IMR-90 (cell line): ENCODE measurements around the gene LMTK2. TPM values are rescaled to one million over a fixed set of nuclear protein-coding genes. Genes with fewer than 3 reads are reported as not detected.

Source experiments
- ATAC-seq: fragments of 200-7000 bp; cut with Tn5 transposase; 2 replicates; pipeline ENCODE4 v1.9.1; 2020; ENCODE audit warnings: low read depth, mild to moderate bottlenecking, moderate library complexity
- BruUV-seq: library from RNA; stranded (reverse); fragments of 400-500 nt; replicated peaks from 2 replicates; lab custom pipeline; 2021; lab: Mats Ljungman, UMichigan
- CTCF ChIA-PET: fragments of 300-600 bp; formaldehyde crosslinking; extraction: SDS; loops from one replicate; lab custom pipeline; 2021; ENCODE audit warnings: antibody characterized with exemption; lab: Yijun Ruan, JAX
- POLR2A ChIA-PET: fragments of 300-600 bp; sonication (Branson Sonifier 250); formaldehyde crosslinking; loops from one replicate; lab custom pipeline; 2022; ENCODE audit warnings: antibody characterized with exemption; ENCODE audit not compliant: unreplicated experiment; lab: Charles Lee
- DNase-seq: peaks from one replicate; pipeline ENCODE4 v3.0.0; 2013
- H2AFZ ChIP-seq: replicated peaks from 2 replicates; pipeline ENCODE3; 2013; ENCODE audit warnings: low read length, mild to moderate bottlenecking; ENCODE audit not compliant: poor library complexity
- H2AK5ac ChIP-seq: 2 replicates; pipeline ENCODE4 v1.6.1; 2013; ENCODE audit warnings: low read depth, low read length, inconsistent platforms
- H2AK9ac ChIP-seq: replicated peaks from 2 replicates; pipeline ENCODE3; 2013; ENCODE audit warnings: mild to moderate bottlenecking, low read depth, low read length, moderate library complexity; ENCODE audit not compliant: poor library complexity
- H2BK120ac ChIP-seq: 2 replicates; pipeline ENCODE4 v1.6.1; 2013; ENCODE audit warnings: low read depth, low read length, inconsistent platforms
- H2BK15ac ChIP-seq: 3 replicates; pipeline ENCODE4 v1.6.1; 2013; ENCODE audit warnings: low read depth, low read length, inconsistent platforms
- H2BK20ac ChIP-seq: 2 replicates; pipeline ENCODE4 v1.6.1; 2013; ENCODE audit warnings: low read depth, mild to moderate bottlenecking, inconsistent platforms, low read length, moderate library complexity
- H2BK5ac ChIP-seq: 2 replicates; pipeline ENCODE4 v1.6.1; 2013; ENCODE audit warnings: mild to moderate bottlenecking, low read depth, low read length, inconsistent platforms; ENCODE audit not compliant: poor library complexity, severe bottlenecking
- H3K14ac ChIP-seq: replicated peaks from 2 replicates; pipeline ENCODE4 v1.6.1; 2013; ENCODE audit warnings: low read depth, low read length, inconsistent platforms
- H3K18ac ChIP-seq: 2 replicates; pipeline ENCODE4 v1.6.1; 2013; ENCODE audit warnings: low read depth, low read length, control low read depth
- H3K23ac ChIP-seq: 2 replicates; pipeline ENCODE4 v1.6.1; 2013; ENCODE audit warnings: low read depth, low read length, inconsistent platforms
- H3K27ac ChIP-seq: 2 replicates; pipeline ENCODE4 v1.5.1; 2013; ENCODE audit warnings: mild to moderate bottlenecking, control low read depth, low read length; ENCODE audit not compliant: insufficient read depth
- H3K27me3 ChIP-seq: 2 replicates; pipeline ENCODE4 v1.6.1; 2013; ENCODE audit warnings: low read length; ENCODE audit not compliant: control insufficient read depth, insufficient read depth
- H3K36me3 ChIP-seq: 2 replicates; pipeline ENCODE4 v1.6.1; 2013; ENCODE audit warnings: low read length, mixed read lengths; ENCODE audit not compliant: control insufficient read depth, insufficient read depth
- H3K4ac ChIP-seq: 2 replicates; pipeline ENCODE4 v1.6.1; 2013; ENCODE audit warnings: low read depth, low read length, inconsistent platforms
- H3K4me1 ChIP-seq: 2 replicates; pipeline ENCODE4 v1.6.1; 2013; ENCODE audit warnings: low read length, mixed read lengths; ENCODE audit not compliant: control insufficient read depth, insufficient read depth
- H3K4me2 ChIP-seq: 2 replicates; pipeline ENCODE4 v1.6.1; 2013; ENCODE audit warnings: low read depth, mild to moderate bottlenecking, control low read depth, low read length, moderate library complexity
- H3K4me3 ChIP-seq: 2 replicates; pipeline ENCODE4 v1.5.1; 2013; ENCODE audit warnings: low read depth, mild to moderate bottlenecking, control low read depth, low read length, moderate library complexity; ENCODE audit not compliant: insufficient read depth
- H3K56ac ChIP-seq: 2 replicates; pipeline ENCODE4 v1.6.1; 2013; ENCODE audit warnings: low read length, inconsistent platforms; ENCODE audit not compliant: insufficient read depth; ENCODE audit errors: extremely low read depth
- H3K79me1 ChIP-seq, 2 experiments: 2 replicates each; pipeline ENCODE4 v1.6.1; 2013; ENCODE audit warnings: low read length in 2 of 2, inconsistent platforms in 1 of 2, low read depth in 1 of 2
- H3K9ac ChIP-seq: 2 replicates; pipeline ENCODE4 v1.6.1; 2013; ENCODE audit warnings: low read depth, low read length, control low read depth
- H3K9me1 ChIP-seq: 2 replicates; pipeline ENCODE4 v1.6.1; 2013; ENCODE audit warnings: low read length, inconsistent platforms; ENCODE audit not compliant: insufficient read depth
- H3K9me3 ChIP-seq: 2 replicates; pipeline ENCODE4 v1.6.1; 2013; ENCODE audit warnings: low read length; ENCODE audit not compliant: control insufficient read depth, insufficient read depth
- H4K20me1 ChIP-seq: 2 replicates; pipeline ENCODE4 v1.6.1; 2013; ENCODE audit warnings: low read length, inconsistent platforms; ENCODE audit not compliant: insufficient read depth
- H4K5ac ChIP-seq: 2 replicates; pipeline ENCODE4 v1.6.1; 2013; ENCODE audit warnings: mild to moderate bottlenecking, low read depth, low read length, control low read depth
- H4K8ac ChIP-seq, 2 experiments: 2 replicates each; pipeline ENCODE4 v1.6.1; 2013; ENCODE audit warnings: low read depth in 2 of 2, low read length in 2 of 2, control low read depth in 1 of 2, inconsistent platforms in 1 of 2
- H4K91ac ChIP-seq: 2 replicates; pipeline ENCODE4 v1.6.1; 2013; ENCODE audit warnings: low read depth, low read length, inconsistent platforms; ENCODE audit not compliant: insufficient read depth
- FOS ChIP-seq: fragments of 150-350 bp; IDR thresholded peaks from 2 replicates; pipeline ENCODE4 v1.6.1; 2016; ENCODE audit warnings: low read depth, low read length
- MAFK ChIP-seq: IDR thresholded peaks from 2 replicates; pipeline ENCODE4 v1.6.1; 2012; ENCODE audit warnings: low read depth, low read length, improper control_type of control experiment
- RAD21 ChIP-seq: IDR thresholded peaks from 2 replicates; pipeline ENCODE4 v1.6.1; 2012; ENCODE audit warnings: low read length, improper control_type of control experiment
- WGBS, 2 experiments: methylation state at CpG; one replicate each; pipeline versions ENCODE4 v1.1.5 to v1.1.7; 2013; ENCODE audit warnings: missing lambda C conversion rate in 2 of 2; ENCODE audit not compliant: insufficient read length in 1 of 2; ENCODE audit errors: extremely low coverage in 2 of 2; 5-methylcytosine and 5-hydroxymethylcytosine counted together
- dilution Hi-C: fragments of 300-500 bp; cut with HindIII; formaldehyde crosslinking; loops from one replicate; pipeline ENCODE4 v1.14.3; 2018; ENCODE audit warnings: low sequenced_read_pairs; ENCODE audit not compliant: unreplicated experiment
- in situ Hi-C: fragments of 300-500 bp; cut with MboI; formaldehyde crosslinking; loops from 3 replicates; pipeline ENCODE4 v1.14.3; 2019; ENCODE audit warnings: low sequenced_read_pairs, inconsistent platforms, mixed read lengths
- intact Hi-C: fragments of 100-400 bp; cut with micrococcal nuclease; formaldehyde crosslinking; loops from 2 replicates; pipeline ENCODE4 v1.10.0; 2022
- polyA plus RNA-seq, 3 experiments: library from polyadenylated mRNA; depleted of rRNA; stranded (reverse); fragments of >200 nt; gene quantifications; 2 replicates each; pipeline ENCODE4 v1.2.3, GENCODE V29; 2012; ENCODE audit warnings: low replicate concordance in 1 of 3
- total RNA-seq: library from RNA; depleted of rRNA; stranded (reverse); fragments of >200 nt; gene quantifications from 2 replicates; pipeline ENCODE4 v1.2.3, GENCODE V29; 2012
- TF ChIP-seq, protein P1 (sequence below): conservative IDR thresholded peaks from 2 replicates; pipeline ENCODE4 v1.5.1; 2012; ENCODE audit warnings: mild to moderate bottlenecking, low read depth, low read length, improper control_type of control experiment
- TF ChIP-seq, protein P2 (sequence below): fragments of 150-350 bp; IDR thresholded peaks from 2 replicates; pipeline ENCODE4 v1.6.1; 2017; ENCODE audit warnings: mild to moderate bottlenecking, antibody characterized with exemption, low read length, low read depth

The LMTK2 gene
- total and polyA plus RNA-seq, 2 of the 4 experiments (the other 2 are of a cell fraction), result 4.4 to 5.0 TPM

DNA sequence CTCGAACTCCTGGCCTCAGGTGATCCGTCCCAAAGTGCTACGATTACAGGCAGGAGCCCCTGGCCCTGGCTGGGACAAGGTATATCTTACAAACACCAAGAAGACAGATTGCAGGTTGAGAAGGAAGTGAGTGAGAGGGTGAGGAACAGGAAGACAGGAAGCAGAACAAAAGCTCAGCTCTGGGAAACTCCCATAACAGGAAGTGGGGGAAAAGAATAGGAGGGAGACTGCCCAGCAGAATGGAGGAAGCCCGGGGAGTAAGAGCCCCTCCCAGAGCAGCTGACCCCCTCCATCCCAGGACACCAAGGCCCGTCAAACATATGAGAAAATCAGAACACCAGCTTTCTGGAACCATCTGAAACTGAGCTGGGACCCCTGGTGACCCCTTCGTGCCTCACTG is 142.4 kb downstream of the LMTK2 start:
- Histone ChIP-seq H3K4ac (no peak overlapping the region), H3K4me1 (peaks cover 8% of the 10 kb centered on the region), H3K36me3 (peaks cover 8% of the 10 kb centered on the region; the same call in 1 of the 2 replicates), H2BK120ac (no peak overlapping the region), H4K5ac (no peak overlapping the region), H2AK5ac (no peak overlapping the region), H3K9me1 (peaks cover 2% of the 10 kb centered on the region; the same call in 1 of the 2 replicates), H2BK20ac (no peak overlapping the region), H4K91ac (no peak overlapping the region), H4K20me1 (no peaks in the 10 kb centered on the region), H3K4me2 (no peak overlapping the region), H3K79me1 (peaks cover 26 to 39% of the 10 kb centered on the region in 2 experiments), H2BK15ac (no peak overlapping the region), H2BK5ac (no peak overlapping the region), H3K56ac (no peak overlapping the region), H3K4me3 (no peak overlapping the region), H3K9ac (no peak overlapping the region), H2AK9ac (peak overlapping the region; percentile 37), H3K18ac (no peak overlapping the region), H4K8ac (no peak overlapping the region), H3K23ac (no peak overlapping the region), H2AFZ (no peak overlapping the region), H3K27me3 (no peaks in the 10 kb centered on the region), H3K14ac (no peak overlapping the region), H3K27ac (no peak overlapping the region), H3K9me3 (no peaks in the 10 kb centered on the region)
- intact Hi-C loops, result no loop called here
- DNase-seq (no peak), ATAC-seq (no peak)
- dilution Hi-C loops, result no loop called here
- TF ChIP-seq MAFK, result no peak
- no peak for TF ChIP-seq RAD21
- TF ChIP-seq FOS, result no peak
- TF ChIP-seq, protein P1, sequence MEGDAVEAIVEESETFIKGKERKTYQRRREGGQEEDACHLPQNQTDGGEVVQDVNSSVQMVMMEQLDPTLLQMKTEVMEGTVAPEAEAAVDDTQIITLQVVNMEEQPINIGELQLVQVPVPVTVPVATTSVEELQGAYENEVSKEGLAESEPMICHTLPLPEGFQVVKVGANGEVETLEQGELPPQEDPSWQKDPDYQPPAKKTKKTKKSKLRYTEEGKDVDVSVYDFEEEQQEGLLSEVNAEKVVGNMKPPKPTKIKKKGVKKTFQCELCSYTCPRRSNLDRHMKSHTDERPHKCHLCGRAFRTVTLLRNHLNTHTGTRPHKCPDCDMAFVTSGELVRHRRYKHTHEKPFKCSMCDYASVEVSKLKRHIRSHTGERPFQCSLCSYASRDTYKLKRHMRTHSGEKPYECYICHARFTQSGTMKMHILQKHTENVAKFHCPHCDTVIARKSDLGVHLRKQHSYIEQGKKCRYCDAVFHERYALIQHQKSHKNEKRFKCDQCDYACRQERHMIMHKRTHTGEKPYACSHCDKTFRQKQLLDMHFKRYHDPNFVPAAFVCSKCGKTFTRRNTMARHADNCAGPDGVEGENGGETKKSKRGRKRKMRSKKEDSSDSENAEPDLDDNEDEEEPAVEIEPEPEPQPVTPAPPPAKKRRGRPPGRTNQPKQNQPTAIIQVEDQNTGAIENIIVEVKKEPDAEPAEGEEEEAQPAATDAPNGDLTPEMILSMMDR, result no peak
- TF ChIP-seq, protein P2, sequence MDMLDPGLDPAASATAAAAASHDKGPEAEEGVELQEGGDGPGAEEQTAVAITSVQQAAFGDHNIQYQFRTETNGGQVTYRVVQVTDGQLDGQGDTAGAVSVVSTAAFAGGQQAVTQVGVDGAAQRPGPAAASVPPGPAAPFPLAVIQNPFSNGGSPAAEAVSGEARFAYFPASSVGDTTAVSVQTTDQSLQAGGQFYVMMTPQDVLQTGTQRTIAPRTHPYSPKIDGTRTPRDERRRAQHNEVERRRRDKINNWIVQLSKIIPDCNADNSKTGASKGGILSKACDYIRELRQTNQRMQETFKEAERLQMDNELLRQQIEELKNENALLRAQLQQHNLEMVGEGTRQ, result no peak
- CTCF ChIA-PET, result no interaction called here
- POLR2A ChIA-PET, result no interaction called here
- no TSS peak for BruUV-seq
- WGBS, 2 experiments, result 80% methylated on average over 2 of the region's 6 CpGs; no CpG with 5 or more reads in 1 of the 2 experiments
- in situ Hi-C loops, result no loop called here
